HG03196 (cell line): ENCODE data around the gene ZNF777.
A peak's percentile ranks its signal among the peaks of the same experiment; 100 is the strongest.
"Not testable (repeated sequence)": the region's sequence is repeated elsewhere in the genome, so short reads cannot be mapped to it uniquely, and the experiment has no call there.

Source experiments
- ATAC-seq: cut with Tn5 transposase; IDR thresholded peaks from one replicate; pipeline ENCODE4 v1.9.1; 2021; ENCODE audit not compliant: unreplicated experiment

Gene ZNF777

DNA sequence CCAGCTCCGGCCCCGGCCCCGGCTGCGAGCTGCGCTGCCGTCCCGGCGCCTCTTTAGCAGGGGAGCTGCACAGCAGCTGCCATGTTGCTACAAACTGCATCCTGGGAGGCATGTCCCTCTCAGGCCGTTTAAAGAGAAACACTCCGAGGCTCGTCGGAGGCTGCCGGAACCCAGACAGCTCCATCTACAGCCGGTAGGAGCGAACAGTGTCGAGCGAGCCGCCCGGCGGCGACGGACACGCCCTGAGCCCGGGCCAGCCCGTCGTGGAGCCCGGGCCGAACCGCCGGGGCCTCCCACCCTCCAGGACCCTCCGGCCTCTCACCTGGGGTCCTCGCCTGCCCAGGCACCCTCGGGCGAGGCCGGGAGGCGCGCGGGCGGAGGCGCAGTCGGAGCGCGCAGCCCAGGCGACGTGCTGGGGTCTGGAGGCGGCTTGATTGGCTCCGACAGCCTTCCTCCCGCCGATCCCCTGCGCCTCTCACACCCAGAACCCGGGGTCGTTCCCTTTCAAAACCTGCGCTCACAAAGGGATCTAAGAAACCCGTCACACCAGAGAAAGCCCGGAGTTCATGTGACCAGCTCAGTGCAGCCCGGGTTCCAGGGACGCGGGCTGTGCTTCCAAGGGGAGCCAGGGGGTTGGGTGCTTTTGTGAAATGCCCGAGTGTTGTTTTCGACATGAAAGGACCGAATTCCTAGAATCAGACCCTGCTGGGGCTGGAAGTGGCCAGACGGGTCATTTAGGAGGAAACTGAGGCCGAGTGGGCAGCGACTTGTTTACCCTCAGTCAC, at the start of gene ZNF777:
Gene ZNF777 (minus strand): TSS at position 570 of the 785 bp plus-strand sequence. CDS start 5,040 bp downstream, outside the sequence.
- peak; percentile 94 for ATAC-seq

DNA sequence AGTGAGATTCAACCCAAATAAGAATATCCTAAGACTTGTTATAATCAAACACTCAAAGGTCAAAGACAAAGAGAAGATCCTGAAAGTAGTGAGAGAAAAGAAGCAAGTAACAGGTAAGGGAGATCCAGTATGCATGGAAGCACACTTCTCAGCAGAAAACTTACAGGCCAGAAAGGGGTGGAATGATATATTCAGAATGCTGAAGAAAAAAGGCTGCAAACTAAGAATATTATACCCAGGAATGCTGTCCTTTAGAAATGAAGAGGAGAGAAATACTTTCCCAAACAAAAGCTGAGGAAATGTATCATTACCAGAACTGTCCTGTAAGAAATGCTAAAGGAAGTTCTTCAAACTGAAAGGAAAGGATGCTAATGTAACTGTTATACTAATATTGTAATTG, 49.4 kb upstream of the ZNF777 start:
- ATAC-seq: no peak

DNA sequence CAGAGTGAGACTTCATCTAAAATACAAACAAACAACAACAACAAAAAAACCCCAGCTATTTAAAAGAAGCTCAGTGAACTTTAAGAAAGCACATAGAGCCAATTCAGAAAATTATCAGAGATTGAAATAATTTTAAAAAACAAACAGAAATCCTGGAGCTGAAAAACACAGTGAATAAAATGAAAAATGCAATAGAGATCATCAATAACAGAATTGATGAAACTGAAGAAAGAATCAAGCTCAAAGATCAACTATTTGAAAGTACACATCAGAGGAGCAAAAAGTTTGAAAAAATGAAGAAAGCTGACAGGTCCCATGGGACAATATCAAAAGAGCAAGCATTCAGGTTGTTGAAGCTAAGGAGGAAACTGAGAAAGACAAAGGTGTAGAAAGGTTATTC, 48.9 kb upstream of the ZNF777 start:
- no peak for ATAC-seq

DNA sequence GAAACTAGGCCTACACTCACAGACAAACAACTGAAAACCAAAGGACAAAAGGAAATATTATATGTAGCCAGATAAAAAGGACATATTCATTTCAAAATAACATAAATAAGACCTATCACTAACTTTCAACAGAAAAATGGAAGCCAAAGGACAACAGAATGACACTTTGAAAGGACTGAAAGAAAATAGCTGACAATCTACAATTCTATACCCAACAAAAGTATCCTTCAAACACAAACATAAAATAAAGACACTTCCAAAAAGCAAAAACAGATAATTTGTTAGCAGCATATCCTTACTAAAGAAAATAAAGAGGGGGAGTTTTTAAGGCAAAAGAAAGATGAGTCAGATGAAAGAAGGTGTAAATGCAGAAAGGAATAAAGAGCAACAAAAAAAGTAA, 44.7 kb upstream of the ZNF777 start:
- no peak for ATAC-seq

DNA sequence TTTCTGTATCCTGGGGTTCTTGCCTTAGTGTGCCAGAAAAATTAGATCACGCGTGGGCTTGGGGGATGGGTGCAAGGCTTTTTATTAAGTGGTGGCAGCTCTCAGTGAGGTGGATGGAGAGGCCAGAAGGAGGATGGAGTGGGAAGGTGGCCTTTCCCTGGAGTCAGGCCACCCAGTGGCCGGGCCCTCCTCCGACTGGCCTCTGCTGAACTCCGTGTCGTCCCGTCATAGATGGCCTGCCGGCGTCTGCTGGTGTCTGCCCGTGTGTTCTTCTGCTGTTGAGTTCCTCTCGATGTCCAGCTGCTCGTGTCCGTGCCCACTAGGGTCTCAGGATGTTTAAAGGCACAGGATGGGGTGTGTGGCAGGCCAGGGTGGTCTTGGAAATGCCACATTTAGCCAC, 40.8 kb upstream of the ZNF777 start:
- no peak for ATAC-seq

DNA sequence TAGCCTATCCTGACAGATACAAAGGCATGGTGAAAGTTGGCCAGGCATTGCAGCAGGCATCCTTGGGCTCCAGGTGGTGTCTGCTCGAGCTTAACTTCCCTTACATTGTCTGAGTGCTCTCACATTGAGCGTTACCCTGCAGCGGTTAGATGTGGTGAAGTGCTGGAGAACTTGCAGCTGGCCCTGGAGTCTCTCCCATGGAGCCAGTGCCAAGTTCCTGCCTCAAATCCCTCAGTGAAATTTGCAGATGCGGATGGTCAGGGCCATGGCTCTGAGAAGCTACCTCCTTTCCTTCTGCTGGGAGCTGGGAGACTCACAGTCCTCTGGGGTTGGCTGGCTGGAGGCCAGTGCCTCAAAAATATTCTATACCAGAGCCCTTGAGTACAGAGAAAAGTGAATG, 40.0 kb upstream of the ZNF777 start:
- no peak for ATAC-seq

DNA sequence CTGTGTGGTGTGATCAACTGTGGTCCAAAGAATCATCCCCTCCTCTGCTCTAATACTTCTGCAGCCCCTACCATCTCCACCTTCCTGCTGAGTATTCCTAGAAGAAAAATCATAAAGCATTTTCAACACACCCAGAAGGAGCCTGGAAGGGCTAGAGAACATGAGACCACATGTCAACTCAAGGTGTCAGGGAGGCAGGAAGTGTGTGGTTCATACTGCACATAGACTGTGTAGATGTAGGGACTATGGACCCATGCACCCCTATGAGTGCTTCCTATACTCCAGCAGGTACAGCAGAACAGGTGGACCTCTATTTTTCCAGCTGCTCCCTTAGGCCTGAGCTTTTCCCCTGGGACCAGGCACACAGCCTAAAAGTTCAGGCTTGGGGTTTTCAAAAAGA, 39.3 kb upstream of the ZNF777 start:
- ATAC-seq: no peak

DNA sequence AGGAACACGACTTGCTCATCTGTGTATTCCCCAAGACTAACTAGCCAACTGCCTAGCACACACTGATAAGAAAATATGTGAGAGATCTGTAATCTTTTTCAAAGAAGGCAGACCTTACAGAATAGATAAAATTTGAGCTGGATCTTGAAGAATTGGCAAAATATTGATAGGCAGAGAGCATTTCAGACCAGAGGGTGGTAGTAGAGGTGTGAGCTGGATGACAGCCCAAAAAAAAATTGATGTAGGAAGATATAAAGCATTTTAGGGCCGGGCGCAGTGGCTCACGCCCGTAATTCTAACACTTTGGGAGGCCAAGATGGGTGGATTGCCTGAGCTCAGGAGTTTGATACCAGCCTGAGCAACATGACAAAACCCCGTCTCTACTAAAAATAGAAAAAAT, 37.9 kb upstream of the ZNF777 start:
- no peak for ATAC-seq

DNA sequence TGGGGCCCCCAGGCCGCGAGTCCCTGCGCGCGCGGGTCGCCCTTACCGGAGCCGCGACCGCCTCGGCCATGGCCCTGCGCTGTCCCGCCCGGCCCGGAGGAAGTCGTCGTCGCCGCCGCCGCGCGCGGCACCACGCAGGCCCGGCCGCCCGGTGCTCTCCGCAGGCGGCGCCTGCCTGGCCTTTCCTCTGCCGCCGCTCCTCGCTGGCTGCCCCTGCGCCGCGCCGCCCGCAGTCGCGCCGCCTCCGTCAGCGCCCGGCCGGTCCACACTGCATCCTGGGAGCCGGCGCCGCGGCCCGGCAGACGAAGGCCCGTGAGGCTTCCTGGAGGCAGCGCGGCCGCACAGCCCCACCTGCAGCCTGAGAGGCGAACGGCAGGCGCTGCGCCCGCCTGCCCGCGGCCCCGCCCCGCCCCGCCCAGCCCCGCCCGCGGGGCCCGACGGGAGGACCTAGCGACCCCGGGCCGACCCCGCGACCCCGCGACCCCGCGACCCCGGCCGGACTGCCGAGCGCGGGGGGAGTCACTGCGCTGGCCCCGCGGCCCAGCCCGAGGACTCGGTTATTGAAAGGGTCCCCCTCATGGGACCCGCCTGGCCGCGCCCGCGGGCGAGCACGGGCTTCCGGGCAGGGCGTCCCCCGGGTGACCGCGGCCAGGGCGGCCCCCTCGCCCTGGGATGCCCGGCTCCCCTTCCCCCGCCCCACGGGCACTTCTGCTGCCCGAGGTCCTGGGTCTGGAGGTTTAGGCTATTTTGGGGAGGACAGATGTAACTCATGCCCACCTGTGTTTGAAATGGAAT, 36.8 kb upstream of the ZNF777 start, which contains the start of gene ZNF746:
Gene ZNF746 (minus strand): TSS at position 343 of the 795 bp plus-strand sequence. CDS start 273 bp downstream, at position 70.
- peak; percentile 97 for ATAC-seq

DNA sequence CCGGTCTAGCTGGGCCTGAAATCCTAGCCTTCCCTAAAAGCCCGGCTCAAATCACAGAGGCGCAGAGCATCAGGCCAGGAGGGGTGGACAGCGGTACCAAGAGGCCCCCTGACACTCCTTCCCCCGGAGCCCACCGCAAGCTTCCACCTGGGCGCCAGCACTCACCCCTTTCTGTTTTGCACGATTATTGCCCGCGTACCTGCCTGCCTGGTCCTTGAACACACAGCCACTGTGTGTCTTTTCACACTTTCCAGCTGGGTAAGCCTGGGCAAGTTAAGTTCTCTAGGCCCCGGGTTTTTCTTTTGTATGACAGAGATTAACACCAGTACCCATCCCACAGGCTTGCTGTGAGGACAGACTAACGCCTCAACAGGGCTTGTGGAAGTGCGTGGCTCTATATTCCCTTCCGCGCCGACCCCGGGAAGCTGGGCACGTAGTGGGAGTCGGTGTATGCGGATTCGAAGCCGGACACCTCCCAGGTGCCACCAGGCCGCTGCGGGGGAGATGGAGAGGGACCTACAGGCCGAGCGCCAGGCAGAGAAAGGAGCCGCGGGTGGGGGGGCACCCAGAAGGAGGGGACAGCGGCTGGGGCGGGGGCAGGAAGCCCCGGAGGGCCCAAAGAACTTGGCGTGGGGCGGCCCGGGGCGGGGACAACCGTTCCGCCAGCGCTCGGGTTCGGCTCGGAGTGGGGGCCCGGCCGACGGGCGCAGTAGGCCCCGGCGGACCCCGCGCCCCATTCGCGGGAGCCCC, 36.0 kb upstream of the ZNF777 start:
- ATAC-seq: peak; percentile 28

DNA sequence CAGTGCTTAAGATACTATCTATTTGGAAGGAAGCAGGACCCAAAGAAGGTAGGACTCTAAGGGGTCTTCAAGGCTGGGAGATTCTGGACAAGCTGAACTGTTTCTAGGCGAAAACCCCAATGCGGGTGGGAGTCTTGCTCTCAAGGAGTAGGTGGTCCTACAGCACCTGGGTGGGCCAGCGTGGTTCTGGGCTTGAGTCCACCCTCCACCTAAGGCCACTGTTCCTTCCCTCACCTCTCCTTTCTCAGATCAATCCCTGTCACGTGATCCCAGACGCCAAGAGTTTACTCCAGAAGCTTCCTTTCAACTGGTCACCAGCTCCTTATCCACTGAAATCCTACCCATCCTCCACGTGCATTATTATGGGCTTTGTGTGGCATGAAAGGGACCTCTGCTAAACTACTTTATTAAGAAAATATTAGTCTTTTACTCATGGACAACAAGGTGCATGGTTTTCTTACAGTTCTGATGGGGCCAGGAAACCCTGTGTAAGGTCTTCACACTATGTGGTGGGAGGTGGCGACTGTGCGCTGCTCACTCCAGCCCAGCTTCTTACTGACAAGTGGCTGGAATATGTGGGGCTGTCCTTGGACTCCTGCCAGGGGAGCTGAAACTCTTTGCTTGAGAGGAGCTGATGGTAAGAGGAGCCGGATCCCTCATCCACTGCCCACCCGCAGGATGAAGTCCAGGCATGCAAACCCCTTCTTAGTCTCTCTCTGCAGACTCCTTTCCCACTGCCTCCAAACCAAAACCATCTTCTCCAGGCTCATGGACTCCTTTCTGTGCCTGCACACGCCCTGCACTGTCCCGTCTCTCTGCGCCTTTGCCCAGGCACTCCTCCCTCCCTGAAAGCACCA, 35.2 kb upstream of the ZNF777 start:
- no peak for ATAC-seq

DNA sequence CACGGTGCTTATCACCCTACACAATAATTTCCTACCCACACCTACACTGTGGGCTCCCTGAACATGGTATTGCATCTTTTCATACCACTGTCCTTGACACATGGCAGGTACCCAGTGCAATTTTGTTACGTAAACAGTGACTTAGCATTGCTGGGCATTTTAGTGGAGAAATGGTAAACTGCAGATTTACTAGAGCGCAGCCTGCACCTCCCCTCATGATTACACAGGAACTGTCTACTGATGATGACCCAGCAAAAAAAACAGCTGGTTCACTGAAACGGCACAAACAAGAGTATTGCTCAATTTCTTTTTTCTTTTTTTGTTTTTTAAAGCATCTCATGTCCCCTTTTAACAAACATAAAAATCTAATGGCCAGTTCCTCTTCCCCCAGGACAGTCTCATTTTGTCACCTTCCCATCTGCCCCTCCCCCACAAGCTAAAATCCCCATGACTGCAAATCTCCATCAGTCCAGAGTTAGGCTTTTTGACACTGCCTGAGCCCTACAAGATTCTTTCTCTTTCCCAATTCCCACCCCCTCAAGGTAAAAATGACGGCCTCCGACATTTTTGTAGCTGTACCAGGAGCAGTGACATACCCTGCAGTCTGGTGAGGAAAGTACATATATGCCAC, 34.0 kb upstream of the ZNF777 start:
- no peak for ATAC-seq

DNA sequence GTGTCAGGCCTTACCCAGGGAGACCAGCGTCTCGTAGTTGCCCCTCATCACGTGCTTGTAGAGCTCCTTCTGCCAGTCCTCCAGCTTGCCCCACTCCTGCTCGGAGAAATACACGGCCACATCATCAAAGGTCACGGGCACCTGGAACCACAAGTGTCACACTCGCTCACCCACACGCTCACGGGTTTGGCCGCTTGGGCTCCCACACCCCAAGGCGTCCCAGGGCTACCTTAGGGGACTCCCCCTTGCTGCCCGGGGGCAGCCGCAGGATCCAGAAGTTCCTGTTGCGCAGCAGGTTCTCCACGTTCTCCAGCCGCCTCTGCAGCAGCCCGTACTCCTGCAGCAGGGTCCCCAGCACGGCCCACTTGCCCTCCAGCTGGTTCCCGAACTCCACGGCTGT, 33.1 kb upstream of the ZNF777 start:
- not testable (repeated sequence) for ATAC-seq

DNA sequence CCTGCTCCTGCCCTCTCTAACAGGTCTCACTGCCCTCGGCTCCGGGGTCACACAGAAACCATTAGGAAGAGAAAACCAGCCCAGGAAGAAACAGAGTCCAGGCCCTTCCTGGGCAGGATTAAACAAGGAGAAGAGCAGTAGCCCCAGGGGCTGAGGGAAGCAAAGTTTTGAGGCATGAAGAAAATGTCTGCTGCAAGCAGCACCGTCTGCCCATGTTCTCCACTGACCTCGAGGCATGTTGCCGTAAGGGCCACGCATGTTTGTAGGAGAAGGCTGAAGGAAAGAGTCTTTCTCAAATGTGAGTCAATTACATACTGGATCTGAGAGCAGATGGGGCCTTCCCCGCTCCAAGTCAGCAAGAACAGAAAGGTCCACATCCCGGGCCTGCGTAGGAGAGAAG, 32.5 kb upstream of the ZNF777 start:
- ATAC-seq: no peak

DNA sequence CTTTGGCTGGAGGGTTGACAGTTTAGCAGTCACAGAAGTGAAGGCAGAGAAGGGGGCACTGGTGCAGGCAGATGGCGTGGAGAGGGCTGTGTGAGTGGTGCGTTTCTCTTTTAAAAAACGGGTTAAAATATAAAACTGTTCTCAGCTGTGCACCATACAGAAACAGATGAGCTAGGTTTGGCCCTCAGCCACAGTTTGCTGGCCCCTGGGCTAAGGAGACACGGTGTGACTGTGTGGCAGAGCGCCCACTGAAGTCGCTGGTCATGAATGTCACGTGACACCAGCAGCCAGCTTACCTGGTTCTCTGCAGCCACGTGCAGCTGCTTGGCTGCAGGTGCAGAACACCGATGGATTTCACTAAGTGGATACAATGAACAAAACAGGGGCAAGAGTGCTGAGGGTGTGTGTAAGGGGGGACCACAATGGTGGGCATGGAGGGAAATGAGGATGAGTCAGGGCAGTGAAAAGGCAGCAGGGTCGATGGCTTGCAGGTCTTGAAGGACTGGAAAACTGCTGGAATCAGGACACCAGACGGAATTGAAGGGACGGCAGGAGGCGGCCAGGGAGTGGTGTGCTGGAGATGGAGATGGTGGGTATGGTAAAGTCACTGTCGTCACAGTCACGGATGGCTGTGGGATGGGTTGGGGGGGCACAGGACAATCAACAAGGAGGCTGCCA, 29.4 kb upstream of the ZNF777 start:
- no peak for ATAC-seq

DNA sequence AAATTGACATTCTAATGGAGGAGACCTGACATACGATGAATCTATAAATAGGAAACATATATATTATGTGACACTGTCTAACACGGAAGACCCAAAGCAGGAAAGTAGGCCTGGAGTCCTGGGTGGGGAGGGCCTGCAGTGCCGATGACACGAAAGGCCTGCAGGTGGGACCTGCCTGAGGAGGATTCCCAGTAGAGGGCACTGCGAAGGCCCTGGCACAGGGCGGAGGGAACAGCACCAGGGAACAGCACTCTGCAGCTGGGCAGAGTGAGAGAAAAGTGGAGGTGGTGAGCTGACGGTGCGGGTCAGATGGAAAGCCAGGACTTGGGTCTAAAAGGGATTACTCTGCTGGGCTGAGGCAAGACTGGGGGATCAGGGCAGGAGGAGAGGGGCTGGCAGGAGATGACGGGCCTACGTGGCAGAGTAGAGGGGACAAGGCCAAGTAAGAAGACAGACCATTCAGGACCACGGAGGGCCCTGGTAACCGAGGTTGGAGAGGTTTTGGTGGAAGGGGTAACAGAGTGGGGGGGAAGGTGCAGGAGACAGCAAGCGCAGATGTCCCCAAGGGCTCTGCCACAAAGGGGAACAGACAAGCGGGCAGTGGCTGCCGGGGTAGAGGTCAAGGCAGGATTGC, 28.6 kb upstream of the ZNF777 start:
- no peak for ATAC-seq

DNA sequence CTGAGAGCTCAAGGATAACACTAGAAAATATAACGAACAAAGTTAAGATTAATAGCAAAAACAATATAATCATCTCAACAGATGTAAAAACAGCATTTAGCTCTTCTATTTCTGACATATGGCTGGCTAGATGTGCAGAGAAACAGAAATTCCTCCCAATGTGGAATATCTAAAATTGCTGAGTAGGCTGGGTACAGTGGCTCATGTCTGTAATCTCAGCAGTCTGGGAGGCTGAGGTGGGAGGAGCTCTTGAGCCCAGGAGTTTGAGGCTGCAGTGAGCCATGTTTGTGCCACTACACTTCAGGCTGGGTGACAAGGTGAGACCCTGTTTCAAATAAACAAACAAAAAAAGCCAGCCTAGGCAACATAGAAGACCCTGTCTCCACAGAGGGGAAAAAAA, 18.7 kb upstream of the ZNF777 start:
- ATAC-seq: no peak

DNA sequence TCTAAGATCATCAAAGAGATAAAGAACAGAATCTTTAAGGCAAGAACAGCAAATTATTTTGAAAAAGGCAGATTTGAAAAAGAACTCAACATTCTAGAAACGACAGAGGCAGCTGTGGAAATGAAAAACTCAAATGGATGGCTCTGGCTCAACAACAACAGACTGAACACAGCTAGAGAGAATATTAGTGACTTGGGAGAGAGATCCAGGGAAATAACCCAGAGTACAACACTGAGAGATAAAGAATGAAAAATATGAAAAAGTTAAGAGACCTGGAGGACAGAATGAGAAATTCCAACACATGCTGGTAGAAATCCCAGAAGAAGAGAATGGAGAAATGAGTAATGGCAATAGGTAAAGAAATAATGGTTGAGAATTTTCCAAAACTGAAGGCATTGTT, 17.9 kb upstream of the ZNF777 start:
- no peak for ATAC-seq
